Body of pancreas (tissue), 4 donors: ENCODE results near the gene ZNF343.

ENCODE experiments used
- CTCF ChIP-seq, 7 experiments: fragments of 450-650 bp in 4 of 7; fragments of 200-600 bp in 3 of 7; sonication (generic) in 3 of 7; IDR thresholded peaks; one replicate each; pipeline ENCODE4 v1.5.1; 2016 to 2019; ENCODE audit warnings: antibody characterized with exemption in 7 of 7
- POLR2A ChIP-seq, 3 donors: fragments of 450-650 bp; IDR thresholded peaks; one replicate each; pipeline ENCODE4 v1.6.1; 2016; ENCODE audit warnings: antibody characterized with exemption in 3 of 3, mild to moderate bottlenecking in 2 of 3

GRCh38 chr20:2541940-2542339 lies 33.2 kb upstream of the ZNF343 start:
- TF ChIP-seq POLR2A (IDR thresholded peaks at IDR 0.05) (no peak), CTCF (IDR thresholded peaks at IDR 0.05) (no peak)
